ENCODE measurements around the gene NRXN3.
A peak's percentile ranks its signal among the peaks of the same experiment; 100 is the strongest.
"Not testable (repeated sequence)": the region's sequence is repeated elsewhere in the genome, so short reads cannot be mapped to it uniquely, and the experiment has no call there.

The NRXN3 gene

DNA sequence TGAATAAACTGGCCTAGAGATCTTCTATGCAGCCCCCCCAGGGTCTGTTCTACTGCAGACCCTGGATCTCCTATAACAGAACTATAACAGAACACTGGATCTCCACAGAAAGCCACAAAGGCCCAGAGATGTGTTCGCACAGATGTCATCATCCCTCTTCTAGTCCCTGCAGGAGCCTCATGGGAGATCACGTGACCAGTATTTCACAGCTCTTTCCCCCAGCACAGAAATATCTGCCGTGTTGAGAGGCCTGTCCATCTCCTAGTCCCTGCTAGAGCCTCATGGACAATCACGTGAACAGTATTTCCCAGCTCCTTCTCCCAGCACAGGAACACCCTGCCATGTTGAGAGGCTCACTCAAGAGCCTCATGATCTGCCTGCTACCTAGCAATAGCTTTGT is 331.7 kb downstream of the NRXN3 start:
- no peak for DNase-seq

- DNase-seq, result no peak
These were observed 337.9 kb downstream of the NRXN3 start for GRCh38 chr14:78508023-78508422.

GRCh38 chr14:78509516-78509915 is 339.3 kb downstream of the NRXN3 start:
- DNase-seq, result no peak

DNA sequence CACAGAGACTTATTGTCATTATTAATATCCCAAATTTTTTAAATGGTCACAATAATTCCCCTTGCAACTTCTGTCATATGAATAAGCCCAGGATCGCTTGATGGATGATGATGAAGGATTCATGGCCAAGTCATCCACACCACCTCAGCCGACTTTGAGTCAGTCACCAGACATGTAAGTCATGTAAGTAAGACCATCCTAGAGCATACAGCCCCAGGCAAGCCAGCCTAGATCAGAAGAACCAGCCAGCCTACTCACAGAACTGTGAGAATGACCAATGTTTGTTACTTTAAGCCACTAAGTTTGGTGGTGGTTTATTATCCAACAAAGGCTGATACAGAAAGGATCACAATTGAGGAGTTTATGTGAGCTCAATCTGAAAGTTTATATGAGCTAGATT is 341.8 kb downstream of the NRXN3 start:
- no peak for DNase-seq

- no peak for DNase-seq
These were observed 349.7 kb downstream of the NRXN3 start for GRCh38 chr14:78519863-78520262.

DNA sequence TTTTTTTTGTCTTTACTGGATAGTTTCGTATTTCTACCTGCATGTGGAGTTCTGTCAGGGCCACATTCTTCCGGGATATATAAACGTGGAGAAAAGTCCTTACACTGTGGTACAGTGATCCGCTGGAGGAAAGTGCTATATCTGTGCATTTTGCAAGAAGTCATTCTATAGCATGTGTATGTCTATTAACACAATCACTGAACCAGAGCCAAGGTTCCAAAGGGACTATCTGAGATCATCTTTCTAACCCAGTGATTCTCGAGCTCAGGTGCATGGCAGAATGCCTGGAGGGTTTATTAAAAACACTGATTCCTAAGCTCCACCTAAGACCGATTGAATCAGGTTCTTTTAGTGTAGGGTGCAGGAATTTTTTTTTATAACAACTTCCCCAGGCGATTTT is 354.0 kb downstream of the NRXN3 start:
- no peak for DNase-seq

DNA sequence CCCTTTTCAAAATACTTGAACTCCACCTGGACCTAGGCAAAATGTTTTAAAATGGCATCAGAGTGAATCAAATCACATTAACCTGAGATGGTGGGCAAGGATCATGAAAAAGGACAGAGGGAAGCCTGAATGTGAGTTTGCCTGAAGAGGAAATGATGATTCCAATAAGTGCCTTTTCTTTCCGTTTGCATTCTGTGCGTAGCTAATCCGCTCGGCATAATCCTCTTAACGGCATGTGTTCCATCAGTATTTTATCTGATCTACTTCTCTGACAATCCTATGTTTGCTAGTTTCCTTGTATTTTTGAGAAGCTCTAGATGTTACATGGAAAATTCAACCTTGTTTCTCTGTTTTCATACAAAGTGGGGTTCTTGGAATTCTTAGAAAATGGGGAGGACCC is 354.6 kb downstream of the NRXN3 start:
- no peak for DNase-seq

DNA sequence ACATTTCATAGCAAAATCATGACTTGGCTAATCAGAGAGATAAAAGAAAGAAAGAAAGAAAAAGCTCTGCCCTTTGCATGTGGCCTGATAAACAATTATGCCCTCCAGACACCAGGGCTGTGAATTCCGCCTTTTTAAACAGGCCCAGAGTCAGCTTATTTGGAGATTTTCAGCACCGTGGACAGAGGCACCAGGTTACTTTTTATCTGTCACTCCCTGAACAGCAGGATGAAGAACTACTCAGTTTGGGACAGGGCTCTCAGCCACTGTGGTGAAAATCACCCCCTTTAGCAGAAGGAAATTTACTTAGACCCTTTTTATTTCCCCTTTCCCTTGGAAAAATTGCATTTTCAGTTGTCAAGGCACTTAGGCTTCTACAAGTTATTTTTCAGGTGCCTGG is 359.9 kb downstream of the NRXN3 start:
- no peak for DNase-seq

DNA sequence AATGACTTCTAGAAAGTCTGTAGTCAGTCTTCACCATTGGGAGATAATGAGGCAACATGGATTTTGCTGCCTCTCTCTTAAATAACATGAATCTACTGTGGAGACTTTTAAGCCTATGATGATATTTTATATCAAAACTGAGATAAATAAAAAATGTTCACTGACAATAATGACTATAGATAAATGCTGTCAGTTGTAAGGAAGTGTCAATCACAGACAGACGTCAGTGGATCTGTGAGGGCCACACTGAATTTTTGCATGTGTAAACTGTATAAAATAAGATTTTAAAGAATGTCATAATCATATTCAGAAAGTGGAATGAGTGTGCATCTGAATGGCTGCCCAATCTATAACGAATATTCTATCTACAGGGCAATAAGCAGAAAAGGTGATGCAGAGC is 364.0 kb downstream of the NRXN3 start:
- no peak for DNase-seq

DNA sequence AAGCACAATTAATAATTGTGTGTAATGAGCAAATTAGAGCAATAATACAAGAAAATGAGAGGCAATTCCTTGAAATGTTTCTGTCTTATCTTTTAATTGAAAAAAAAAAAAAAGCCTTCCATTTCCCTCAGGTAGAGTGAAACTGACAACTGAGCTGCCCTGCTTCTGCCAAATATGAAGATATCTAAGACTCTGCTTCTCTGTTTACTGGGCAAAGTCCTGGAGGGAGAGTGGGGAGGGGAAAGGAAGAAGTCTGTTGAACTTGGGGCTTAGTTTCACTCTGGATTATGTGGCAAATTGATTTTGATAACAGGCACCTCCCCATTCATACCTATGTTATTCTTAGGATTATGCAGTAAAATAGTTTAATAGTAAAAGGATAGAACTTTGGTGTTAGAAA is 364.9 kb downstream of the NRXN3 start:
- no peak for DNase-seq

DNA sequence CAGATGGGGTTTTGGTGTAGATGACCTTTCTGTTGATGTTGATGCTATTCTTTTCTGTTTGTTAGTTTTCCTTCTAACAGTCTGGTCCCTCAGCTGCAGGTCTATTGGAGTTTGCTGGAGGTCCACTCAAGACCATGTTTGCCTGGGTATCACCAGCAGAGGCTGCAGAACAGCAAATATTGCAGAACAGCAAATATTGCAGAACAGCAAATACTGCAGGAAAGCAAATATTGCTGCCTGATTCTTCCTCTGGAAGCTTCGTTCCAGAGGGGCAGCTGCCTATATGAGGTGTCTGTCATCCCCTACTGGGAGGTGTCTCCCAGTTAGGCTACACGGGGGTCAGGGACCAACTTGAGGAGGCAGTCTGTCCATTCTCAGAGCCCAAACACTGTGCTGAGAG is 371.6 kb downstream of the NRXN3 start:
- not testable (repeated sequence) for DNase-seq

DNA sequence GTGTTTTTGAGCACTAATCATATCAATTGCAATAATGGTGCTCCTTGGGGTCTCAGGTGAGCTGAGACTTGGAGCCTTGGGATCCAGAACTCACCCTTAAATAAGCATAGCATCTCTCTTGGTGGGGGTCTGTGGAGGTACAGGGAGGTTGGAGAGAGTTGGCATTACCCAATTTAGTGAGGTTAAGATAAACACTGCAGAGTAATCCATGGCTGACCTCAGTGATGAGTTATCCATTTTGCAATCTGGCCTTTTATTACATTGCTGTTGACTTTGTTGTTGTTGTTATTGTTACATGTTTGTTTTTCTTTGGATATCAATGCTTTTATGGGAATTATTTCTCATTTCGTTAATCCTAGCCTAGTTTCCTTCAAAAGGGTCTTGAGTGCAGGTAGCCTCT is 373.3 kb downstream of the NRXN3 start:
- no peak for DNase-seq

GRCh38 chr14:78561074-78561473 is 390.9 kb downstream of the NRXN3 start:
- DNase-seq, result no peak

GRCh38 chr14:78566026-78566858 is 396.1 kb downstream of the NRXN3 start:
- DNase-seq, result peak; percentile 88 to 92

GRCh38 chr14:78566859-78567172 is 396.6 kb downstream of the NRXN3 start:
- no peak for DNase-seq

GRCh38 chr14:78567343-78567742 is 397.2 kb downstream of the NRXN3 start:
- DNase-seq, result peak in 1 of 2 experiments; percentile 34

- DNase-seq, result not testable (repeated sequence)
These were observed 403.6 kb downstream of the NRXN3 start for GRCh38 chr14:78573736-78574135.

GRCh38 chr14:78576437-78577166 is 406.4 kb downstream of the NRXN3 start:
- no peak for DNase-seq

DNA sequence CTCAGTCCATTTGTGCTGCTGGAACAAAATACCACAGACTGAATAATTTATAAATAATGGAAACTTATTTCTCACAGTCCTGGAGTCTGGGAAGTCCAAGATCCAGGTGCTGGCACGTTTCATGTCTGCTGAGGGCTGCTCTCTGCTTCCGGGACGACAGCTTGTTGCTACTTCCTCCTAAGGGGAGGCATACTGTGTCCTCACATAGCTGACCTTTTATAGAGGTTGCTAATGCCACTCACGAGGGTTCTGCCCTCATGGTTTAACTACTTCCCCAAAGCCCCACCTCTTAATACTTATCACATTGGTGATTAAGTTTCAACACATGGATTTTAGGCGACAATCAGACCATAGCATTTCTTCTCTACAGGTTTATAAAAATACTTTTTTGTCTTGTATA is 411.1 kb downstream of the NRXN3 start:
- no peak for DNase-seq

DNA sequence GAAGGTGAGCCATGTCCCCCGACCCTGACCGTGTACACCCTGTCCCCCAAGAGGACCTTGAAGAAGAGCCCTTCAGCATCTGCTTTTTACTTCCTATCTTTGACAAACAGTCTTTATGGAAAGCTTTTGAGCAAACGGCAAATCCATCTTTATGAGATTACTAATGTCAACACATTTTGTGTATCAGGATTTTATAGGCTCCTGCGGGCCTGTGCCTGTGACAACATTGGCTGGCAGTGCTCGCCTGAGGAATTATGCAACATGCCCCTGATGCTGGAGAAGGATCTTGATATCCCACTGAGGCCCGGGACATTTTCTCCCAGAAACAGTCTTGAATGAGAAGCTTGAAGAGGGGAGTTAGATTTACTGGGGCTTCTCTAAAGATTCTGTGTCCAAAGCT is 416.5 kb downstream of the NRXN3 start:
- no peak for DNase-seq

- no peak for DNase-seq
These were observed 418.7 kb downstream of the NRXN3 start for GRCh38 chr14:78588906-78589305.

- DNase-seq, result peak in 1 of 2 experiments; percentile 28
These were observed 422.5 kb downstream of the NRXN3 start for GRCh38 chr14:78592616-78593219.

DNA sequence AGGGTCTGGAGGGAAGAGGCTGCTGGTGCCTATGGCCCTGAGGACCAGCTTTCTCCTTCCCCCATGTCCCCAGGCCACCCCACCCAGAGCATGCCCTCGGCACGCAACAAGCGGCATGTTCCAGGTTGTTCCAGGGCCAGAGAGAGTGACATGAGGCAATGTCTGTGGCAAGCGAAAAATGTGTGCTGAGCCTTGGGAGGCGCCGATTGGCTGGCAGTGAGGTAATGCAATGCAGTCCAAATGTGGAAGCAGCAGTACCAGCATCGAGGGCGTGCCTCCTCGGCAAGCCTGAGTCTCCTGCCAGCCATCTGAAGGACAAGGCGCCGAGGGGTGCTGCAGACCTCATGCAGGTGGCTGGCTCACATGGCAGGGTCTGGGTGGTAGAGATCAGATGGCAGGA is 423.8 kb downstream of the NRXN3 start:
- no peak for DNase-seq

- DNase-seq, result peak; percentile 51 to 70
These were observed 425.6 kb downstream of the NRXN3 start for GRCh38 chr14:78595797-78596196.
